HepG2 (cell line): ENCODE measurements around the gene TEAD3. TPM values are rescaled to one million over a fixed set of nuclear protein-coding genes. Genes with fewer than 3 reads are reported as not detected.

Source experiments
- ARHGAP35 ChIP-seq: sonication (generic); formaldehyde crosslinking; IDR thresholded peaks from 2 replicates; pipeline ENCODE4 v1.9.0; 2022; ENCODE audit warnings: mild to moderate bottlenecking, inconsistent platforms, moderate library complexity, missing genetic modification reagents, borderline replicate concordance
- BCL6 ChIP-seq: IDR thresholded peaks from 2 replicates; pipeline ENCODE4 v1.6.1; 2016; ENCODE audit warnings: missing genetic modification reagents, missing compliant biosample characterization
- RBFOX2 ChIP-seq: fragments of 200-400 bp; formaldehyde crosslinking; IDR thresholded peaks from 2 replicates; pipeline ENCODE4 v1.6.1; 2017; ENCODE audit warnings: low read depth, mild to moderate bottlenecking, low read length
- SAFB2 ChIP-seq: sonication (generic); formaldehyde crosslinking; IDR thresholded peaks from 2 replicates; pipeline ENCODE4 v1.5.1; 2020; ENCODE audit warnings: missing genetic modification reagents, low read depth, mild to moderate bottlenecking, borderline replicate concordance
- ZBTB42 ChIP-seq: sonication (generic); formaldehyde crosslinking; IDR thresholded peaks from 2 replicates; pipeline ENCODE4 v1.5.0; 2020; ENCODE audit warnings: mild to moderate bottlenecking, missing genetic modification reagents
- ZNF12 ChIP-seq: sonication (generic); formaldehyde crosslinking; IDR thresholded peaks from 2 replicates; pipeline ENCODE4 v1.5.0; 2020; ENCODE audit warnings: missing genetic modification reagents
- ZNF614 ChIP-seq: IDR thresholded peaks from 2 replicates; pipeline ENCODE4 v1.6.1; 2018; ENCODE audit warnings: missing biosample characterization, missing genetic modification reagents, inconsistent platforms, borderline replicate concordance
- polyA plus RNA-seq, 8 experiments: library from polyadenylated mRNA; depleted of rRNA in 3 of 8; stranded (reverse) in 7 of 8; unstranded in 1 of 8; fragments of >200 nt; fragmentation: Illumina TruSeq in 4 of 8; extraction: Trizol in 4 of 8; gene quantifications; 2 replicates each; pipeline versions ENCODE4 v1.2.1 to v1.2.3, GENCODE V29; 2011 to 2016; ENCODE audit warnings: low read depth in 4 of 8, missing spikeins in 1 of 8, mixed read lengths in 1 of 8; ENCODE audit not compliant: insufficient read depth in 1 of 8
- total RNA-seq, 5 experiments: library from RNA; depleted of rRNA; stranded (reverse); fragments of >200 nt; fragmentation: Illumina TruSeq; extraction: Trizol; gene quantifications; 2 replicates each; pipeline ENCODE4 v1.2.3, GENCODE V29; 2016; ENCODE audit warnings: low read depth in 1 of 5
- TF ChIP-seq, protein P1 (sequence below): sonication (generic); formaldehyde crosslinking; IDR thresholded peaks from 2 replicates; pipeline ENCODE4 v1.4.0; 2020; ENCODE audit warnings: missing genetic modification reagents, borderline replicate concordance
- TF ChIP-seq, protein P2 (sequence below): sonication (generic); formaldehyde crosslinking; IDR thresholded peaks from 2 replicates; pipeline ENCODE4 v1.5.0; 2020; ENCODE audit warnings: missing genetic modification reagents
- TF ChIP-seq, protein P3 (sequence below): sonication (generic); formaldehyde crosslinking; IDR thresholded peaks from 2 replicates; pipeline ENCODE4 v1.4.0; 2020; ENCODE audit warnings: missing genetic modification reagents, borderline replicate concordance
- TF ChIP-seq, protein P4 (sequence below): sonication (generic); formaldehyde crosslinking; IDR thresholded peaks from 2 replicates; pipeline ENCODE4 v1.4.0; 2020; ENCODE audit warnings: mild to moderate bottlenecking, missing genetic modification reagents
- TF ChIP-seq, protein P5 (sequence below): sonication (generic); formaldehyde crosslinking; IDR thresholded peaks from 2 replicates; pipeline ENCODE4 v1.4.0; 2020; ENCODE audit warnings: missing genetic modification reagents
- TF ChIP-seq, protein P6 (sequence below): sonication (generic); formaldehyde crosslinking; IDR thresholded peaks from 2 replicates; pipeline ENCODE4 v1.8.1; 2023; ENCODE audit warnings: mild to moderate bottlenecking, missing genetic modification reagents

Gene TEAD3
- total and polyA plus RNA-seq, 2 of the 13 experiments (the other 11 are each of a cell fraction or from before 2014, with no cell fraction given), result 15.1 to 16.5 TPM

DNA sequence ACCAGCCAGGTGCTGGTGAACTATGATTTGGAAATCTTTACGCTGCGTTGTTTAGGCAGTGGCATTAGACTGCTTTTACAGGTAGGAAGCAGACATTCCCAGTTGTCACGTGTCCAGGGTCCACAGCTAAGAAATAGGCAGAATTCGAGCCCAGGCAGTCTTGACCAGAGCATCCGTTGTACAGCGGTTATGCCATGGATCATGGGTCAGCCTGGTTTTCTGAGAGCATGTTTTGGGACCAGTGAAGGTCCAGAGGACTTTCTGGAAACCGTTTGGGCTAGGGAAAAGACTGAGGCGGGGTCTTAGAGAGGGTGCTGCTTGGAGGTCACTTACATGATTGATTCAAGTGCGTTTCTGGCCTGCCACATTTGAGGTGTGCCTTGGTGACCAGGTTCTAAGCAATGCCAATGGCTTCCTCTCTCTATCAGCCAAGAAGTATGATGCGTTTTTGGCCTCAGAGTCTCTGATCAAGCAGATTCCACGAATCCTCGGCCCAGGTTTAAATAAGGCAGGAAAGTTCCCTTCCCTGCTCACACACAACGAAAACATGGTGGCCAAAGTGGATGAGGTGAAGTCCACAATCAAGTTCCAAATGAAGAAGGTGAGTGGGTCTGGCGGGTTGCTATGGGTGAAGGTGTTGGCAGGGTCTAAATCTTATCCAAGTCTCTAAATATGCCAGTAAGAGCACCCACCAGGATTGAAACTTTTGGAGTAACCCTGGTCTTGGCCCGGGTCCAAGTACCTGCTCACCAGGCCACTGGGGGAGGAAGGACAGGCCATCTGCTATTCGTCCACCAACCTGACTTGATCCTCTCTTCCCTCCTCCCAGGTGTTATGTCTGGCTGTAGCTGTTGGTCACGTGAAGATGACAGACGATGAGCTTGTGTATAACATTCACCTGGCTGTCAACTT lies 26.9 kb downstream of the TEAD3 start (continued):
- TF ChIP-seq, protein P1, sequence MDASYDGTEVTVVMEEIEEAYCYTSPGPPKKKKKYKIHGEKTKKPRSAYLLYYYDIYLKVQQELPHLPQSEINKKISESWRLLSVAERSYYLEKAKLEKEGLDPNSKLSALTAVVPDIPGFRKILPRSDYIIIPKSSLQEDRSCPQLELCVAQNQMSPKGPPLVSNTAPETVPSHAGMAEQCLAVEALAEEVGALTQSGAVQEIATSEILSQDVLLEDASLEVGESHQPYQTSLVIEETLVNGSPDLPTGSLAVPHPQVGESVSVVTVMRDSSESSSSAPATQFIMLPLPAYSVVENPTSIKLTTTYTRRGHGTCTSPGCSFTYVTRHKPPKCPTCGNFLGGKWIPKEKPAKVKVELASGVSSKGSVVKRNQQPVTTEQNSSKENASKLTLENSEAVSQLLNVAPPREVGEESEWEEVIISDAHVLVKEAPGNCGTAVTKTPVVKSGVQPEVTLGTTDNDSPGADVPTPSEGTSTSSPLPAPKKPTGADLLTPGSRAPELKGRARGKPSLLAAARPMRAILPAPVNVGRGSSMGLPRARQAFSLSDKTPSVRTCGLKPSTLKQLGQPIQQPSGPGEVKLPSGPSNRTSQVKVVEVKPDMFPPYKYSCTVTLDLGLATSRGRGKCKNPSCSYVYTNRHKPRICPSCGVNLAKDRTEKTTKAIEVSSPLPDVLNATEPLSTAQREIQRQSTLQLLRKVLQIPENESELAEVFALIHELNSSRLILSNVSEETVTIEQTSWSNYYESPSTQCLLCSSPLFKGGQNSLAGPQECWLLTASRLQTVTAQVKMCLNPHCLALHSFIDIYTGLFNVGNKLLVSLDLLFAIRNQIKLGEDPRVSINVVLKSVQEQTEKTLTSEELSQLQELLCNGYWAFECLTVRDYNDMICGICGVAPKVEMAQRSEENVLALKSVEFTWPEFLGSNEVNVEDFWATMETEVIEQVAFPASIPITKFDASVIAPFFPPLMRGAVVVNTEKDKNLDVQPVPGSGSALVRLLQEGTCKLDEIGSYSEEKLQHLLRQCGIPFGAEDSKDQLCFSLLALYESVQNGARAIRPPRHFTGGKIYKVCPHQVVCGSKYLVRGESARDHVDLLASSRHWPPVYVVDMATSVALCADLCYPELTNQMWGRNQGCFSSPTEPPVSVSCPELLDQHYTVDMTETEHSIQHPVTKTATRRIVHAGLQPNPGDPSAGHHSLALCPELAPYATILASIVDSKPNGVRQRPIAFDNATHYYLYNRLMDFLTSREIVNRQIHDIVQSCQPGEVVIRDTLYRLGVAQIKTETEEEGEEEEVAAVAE (CRISPR knock-in tag), result no peak
- TF ChIP-seq ZNF614 (CRISPR knock-in tag) (no peak), RBFOX2 (peak; percentile 54; the same call in 1 of the 2 replicates), ARHGAP35 (CRISPR knock-in tag) (no peak), SAFB2 (CRISPR knock-in tag) (no peak), BCL6 (CRISPR knock-in tag) (no peak), ZBTB42 (CRISPR knock-in tag) (no peak), ZNF12 (CRISPR knock-in tag) (no peak)
- TF ChIP-seq, protein P2, sequence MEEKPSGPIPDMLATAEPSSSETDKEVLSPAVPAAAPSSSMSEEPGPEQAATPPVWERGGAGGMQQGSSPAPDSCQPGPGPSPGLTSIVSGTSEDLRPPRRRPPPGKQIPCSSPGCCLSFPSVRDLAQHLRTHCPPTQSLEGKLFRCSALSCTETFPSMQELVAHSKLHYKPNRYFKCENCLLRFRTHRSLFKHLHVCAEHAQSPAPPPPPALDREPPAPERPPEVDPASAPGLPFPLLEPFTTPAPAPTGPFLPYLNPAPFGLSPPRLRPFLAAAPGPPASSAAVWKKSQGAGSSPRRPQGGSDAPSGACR (CRISPR knock-in tag), result no peak
- TF ChIP-seq, protein P3, sequence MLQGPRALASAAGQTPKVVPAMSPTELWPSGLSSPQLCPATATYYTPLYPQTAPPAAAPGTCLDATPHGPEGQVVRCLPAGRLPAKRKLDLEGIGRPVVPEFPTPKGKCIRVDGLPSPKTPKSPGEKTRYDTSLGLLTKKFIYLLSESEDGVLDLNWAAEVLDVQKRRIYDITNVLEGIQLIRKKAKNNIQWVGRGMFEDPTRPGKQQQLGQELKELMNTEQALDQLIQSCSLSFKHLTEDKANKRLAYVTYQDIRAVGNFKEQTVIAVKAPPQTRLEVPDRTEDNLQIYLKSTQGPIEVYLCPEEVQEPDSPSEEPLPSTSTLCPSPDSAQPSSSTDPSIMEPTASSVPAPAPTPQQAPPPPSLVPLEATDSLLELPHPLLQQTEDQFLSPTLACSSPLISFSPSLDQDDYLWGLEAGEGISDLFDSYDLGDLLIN (CRISPR knock-in tag), result 0 out of 2 replicates have a peak, but pooled peaks have one; percentile 23
- TF ChIP-seq, protein P4, sequence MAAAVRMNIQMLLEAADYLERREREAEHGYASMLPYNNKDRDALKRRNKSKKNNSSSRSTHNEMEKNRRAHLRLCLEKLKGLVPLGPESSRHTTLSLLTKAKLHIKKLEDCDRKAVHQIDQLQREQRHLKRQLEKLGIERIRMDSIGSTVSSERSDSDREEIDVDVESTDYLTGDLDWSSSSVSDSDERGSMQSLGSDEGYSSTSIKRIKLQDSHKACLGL (CRISPR knock-in tag), result 0 out of 2 replicates have a peak, but pooled peaks have one; percentile 14
- TF ChIP-seq, protein P5, sequence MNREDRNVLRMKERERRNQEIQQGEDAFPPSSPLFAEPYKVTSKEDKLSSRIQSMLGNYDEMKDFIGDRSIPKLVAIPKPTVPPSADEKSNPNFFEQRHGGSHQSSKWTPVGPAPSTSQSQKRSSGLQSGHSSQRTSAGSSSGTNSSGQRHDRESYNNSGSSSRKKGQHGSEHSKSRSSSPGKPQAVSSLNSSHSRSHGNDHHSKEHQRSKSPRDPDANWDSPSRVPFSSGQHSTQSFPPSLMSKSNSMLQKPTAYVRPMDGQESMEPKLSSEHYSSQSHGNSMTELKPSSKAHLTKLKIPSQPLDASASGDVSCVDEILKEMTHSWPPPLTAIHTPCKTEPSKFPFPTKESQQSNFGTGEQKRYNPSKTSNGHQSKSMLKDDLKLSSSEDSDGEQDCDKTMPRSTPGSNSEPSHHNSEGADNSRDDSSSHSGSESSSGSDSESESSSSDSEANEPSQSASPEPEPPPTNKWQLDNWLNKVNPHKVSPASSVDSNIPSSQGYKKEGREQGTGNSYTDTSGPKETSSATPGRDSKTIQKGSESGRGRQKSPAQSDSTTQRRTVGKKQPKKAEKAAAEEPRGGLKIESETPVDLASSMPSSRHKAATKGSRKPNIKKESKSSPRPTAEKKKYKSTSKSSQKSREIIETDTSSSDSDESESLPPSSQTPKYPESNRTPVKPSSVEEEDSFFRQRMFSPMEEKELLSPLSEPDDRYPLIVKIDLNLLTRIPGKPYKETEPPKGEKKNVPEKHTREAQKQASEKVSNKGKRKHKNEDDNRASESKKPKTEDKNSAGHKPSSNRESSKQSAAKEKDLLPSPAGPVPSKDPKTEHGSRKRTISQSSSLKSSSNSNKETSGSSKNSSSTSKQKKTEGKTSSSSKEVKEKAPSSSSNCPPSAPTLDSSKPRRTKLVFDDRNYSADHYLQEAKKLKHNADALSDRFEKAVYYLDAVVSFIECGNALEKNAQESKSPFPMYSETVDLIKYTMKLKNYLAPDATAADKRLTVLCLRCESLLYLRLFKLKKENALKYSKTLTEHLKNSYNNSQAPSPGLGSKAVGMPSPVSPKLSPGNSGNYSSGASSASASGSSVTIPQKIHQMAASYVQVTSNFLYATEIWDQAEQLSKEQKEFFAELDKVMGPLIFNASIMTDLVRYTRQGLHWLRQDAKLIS (CRISPR knock-in tag), result no peak; the same call in 1 of the 2 replicates
- TF ChIP-seq, protein P6, sequence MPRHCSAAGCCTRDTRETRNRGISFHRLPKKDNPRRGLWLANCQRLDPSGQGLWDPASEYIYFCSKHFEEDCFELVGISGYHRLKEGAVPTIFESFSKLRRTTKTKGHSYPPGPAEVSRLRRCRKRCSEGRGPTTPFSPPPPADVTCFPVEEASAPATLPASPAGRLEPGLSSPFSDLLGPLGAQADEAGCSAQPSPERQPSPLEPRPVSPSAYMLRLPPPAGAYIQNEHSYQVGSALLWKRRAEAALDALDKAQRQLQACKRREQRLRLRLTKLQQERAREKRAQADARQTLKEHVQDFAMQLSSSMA (CRISPR knock-in tag), result no peak
